ENCODE measurements around the gene H1-8. TPM values are rescaled to one million over a fixed set of nuclear protein-coding genes. Genes with fewer than 3 reads are reported as not detected.
A peak's percentile ranks its signal among the peaks of the same experiment; 100 is the strongest.
"Not testable (repeated sequence)": the region's sequence is repeated elsewhere in the genome, so short reads cannot be mapped to it uniquely, and the experiment has no call there.

Gene H1-8
- total RNA-seq (not detected), polyA plus RNA-seq (not detected)
- long read RNA-seq, donor 1 = 0 reads
- long read RNA-seq, donor 2 = 0 reads
- long read RNA-seq, donor 3 = 0 reads
- long read RNA-seq, donor 4 = 0 reads
- long read RNA-seq, donor 5 = 0 reads
- long read RNA-seq, donor 6 = 0 reads
- long read RNA-seq, donor 7 = 0 reads
- long read RNA-seq, donor 8 = 0 reads
- long read RNA-seq, donor 9 = 0 reads
- long read RNA-seq, donor 10 = 0 reads

GRCh38 chr3:129543156-129543790, at the start of gene H1-8:
H1-8 (plus strand) TSS chr3:129543175; CDS start chr3:129543219, 44 bp downstream.
- intact Hi-C loops (cut with DNase I) = no loop called here
- TF ChIP-seq CTCF (IDR thresholded peaks at IDR 0.05) (no peak), POLR2A (IDR thresholded peaks at IDR 0.05) (no peak)
- Histone ChIP-seq H3K4me3 (no peak within 1 kb of the TSS), H3K36me3 (replicated peaks in 1 of 2) (no peaks in the 10 kb centered on the region), H3K9me3 (replicated peaks in 1 of 3) (no peaks in the 10 kb centered on the region), H3K4me1 (replicated peaks in 1 of 2) (no peaks in the 10 kb centered on the region), H3K27me3 (no peaks in the 10 kb centered on the region), H3K27ac (no peak within 1 kb of the TSS)
- 84 to 94% (median 90%) methylated on average over 11 to 16 of the region's 16 CpGs for WGBS, 4 donors
- DNase-seq = no peak

GRCh38 chr3:129493206-129493605, 49.8 kb upstream of the H1-8 start:
- no peak for DNase-seq
- Histone ChIP-seq H3K4me1 (replicated peaks in 1 of 2) (peaks cover 12 to 17% of the 10 kb centered on the region in 2 donors), H3K27ac (peak overlapping the region in 1 of 5 donors; percentile 77), H3K27me3 (no peaks in the 10 kb centered on the region), H3K4me3 (no peak overlapping the region), H3K9me3 (replicated peaks in 1 of 3) (no peaks in the 10 kb centered on the region), H3K36me3 (replicated peaks in 1 of 2) (peaks cover 0 to 7% of the 10 kb centered on the region in 2 donors)
- TF ChIP-seq POLR2A (IDR thresholded peaks at IDR 0.05) = no peak
- no peak for TF ChIP-seq CTCF (IDR thresholded peaks at IDR 0.05)
- WGBS, 4 donors = 67 to 94% (median 85%) methylated on average over 4 of the region's 4 CpGs
- intact Hi-C loops (cut with DNase I) = loop anchor here (5.0 to 10.0 kb wide), 2 partner anchors 114 to 332 kb away; partner anchors contain the start of gene PLXND1 (in 1 of the 2)

GRCh38 chr3:129494499-129494898, 48.5 kb upstream of the H1-8 start:
- intact Hi-C loops (cut with DNase I) = loop anchor here (5.0 to 10.0 kb wide), 2 partner anchors 113 to 330 kb away; partner anchors contain the start of gene PLXND1 (in 1 of the 2)
- not testable (repeated sequence) for H3K9me3 ChIP-seq (replicated peaks in 1 of 3); H3K27me3 ChIP-seq; DNase-seq; H3K36me3 ChIP-seq (replicated peaks in 1 of 2); H3K4me3 ChIP-seq
- peaks cover 12 to 26% of the 10 kb centered on the region in 2 donors for H3K4me1 ChIP-seq (replicated peaks in 1 of 2)
- H3K27ac ChIP-seq = peak overlapping the region; percentile 22 to 91 (median 71)
- WGBS, 4 donors = 38 to 57% (median 46%) methylated on average over 5 of the region's 5 CpGs

- intact Hi-C loops (cut with DNase I) = loop anchor here in 1 of 2 donors (10.0 kb wide), 1 partner anchor 330 kb away; no protein-coding TSS in a partner anchor
- not testable (repeated sequence) for H3K27me3 ChIP-seq; H3K4me3 ChIP-seq; H3K36me3 ChIP-seq (replicated peaks in 1 of 2); H3K9me3 ChIP-seq (replicated peaks in 1 of 3)
- DNase-seq = peak in 2 of 7 donors; percentile 33 to 56
- Histone ChIP-seq H3K4me1 (replicated peaks in 1 of 2) (peaks cover 12 to 26% of the 10 kb centered on the region in 2 donors), H3K27ac (peak overlapping the region in 4 of 5 donors; percentile 59 to 91 (median 74))
- 35 to 62% (median 56%) methylated on average over 7 to 10 of the region's 10 CpGs for WGBS, 4 donors
Observed at GRCh38 chr3:129495006-129495639, 47.9 kb upstream of the H1-8 start.

GRCh38 chr3:129497876-129498275, 45.1 kb upstream of the H1-8 start:
- not testable (repeated sequence) for H3K36me3 ChIP-seq (replicated peaks in 1 of 2); H3K9me3 ChIP-seq (replicated peaks in 1 of 3); DNase-seq; H3K27ac ChIP-seq; H3K27me3 ChIP-seq; H3K4me3 ChIP-seq
- intact Hi-C loops (cut with DNase I) = loop anchor here in 1 of 2 donors (10.0 kb wide), 1 partner anchor 327 kb away; no protein-coding TSS in a partner anchor
- 50 to 77% (median 64%) methylated on average over 1 to 2 of the region's 2 CpGs for WGBS, 4 donors
- peaks cover 9 to 18% of the 10 kb centered on the region in 2 donors for H3K4me1 ChIP-seq (replicated peaks in 1 of 2)

- H3K4me1 ChIP-seq (replicated peaks in 1 of 2) = peaks cover 9 to 18% of the 10 kb centered on the region in 2 donors
- intact Hi-C loops (cut with DNase I) = loop anchor here in 1 of 2 donors (10.0 kb wide), 1 partner anchor 326 kb away; no protein-coding TSS in a partner anchor
- 57 to 100% (median 76%) methylated on average over 2 to 8 of the region's 8 CpGs for WGBS, 4 donors
- not testable (repeated sequence) for H3K27me3 ChIP-seq; H3K9me3 ChIP-seq (replicated peaks in 1 of 3); DNase-seq; H3K36me3 ChIP-seq (replicated peaks in 1 of 2); H3K4me3 ChIP-seq
- H3K27ac ChIP-seq = peak overlapping the region in 2 of 5 donors; percentile 47 to 71
Observed at GRCh38 chr3:129498603-129499488, 44.1 kb upstream of the H1-8 start.

- not testable (repeated sequence) for H3K27me3 ChIP-seq; H3K4me3 ChIP-seq; H3K9me3 ChIP-seq (replicated peaks in 1 of 3); H3K36me3 ChIP-seq (replicated peaks in 1 of 2)
- WGBS, 4 donors = 69 to 85% (median 81%) methylated on average over 5 to 13 of the region's 14 CpGs
- peaks cover 1 to 11% of the 10 kb centered on the region in 2 donors for H3K4me1 ChIP-seq (replicated peaks in 1 of 2)
- peak in 1 of 7 donors; percentile 36 for DNase-seq
- peak overlapping the region in 1 of 5 donors; percentile 71 for H3K27ac ChIP-seq
- intact Hi-C loops (cut with DNase I) = loop anchor here in 1 of 2 donors (10.0 kb wide), 2 partner anchors 325 to 435 kb away; no protein-coding TSS in a partner anchor
Observed at GRCh38 chr3:129499604-129500333, 43.2 kb upstream of the H1-8 start.
